GM18519 (cell line): ENCODE measurements around the gene RABGGTA.
"Not testable (repeated sequence)": the region's sequence is repeated elsewhere in the genome, so short reads cannot be mapped to it uniquely, and the experiment has no call there.

Experiments
- ATAC-seq: cut with Tn5 transposase; IDR thresholded peaks from one replicate; pipeline ENCODE4 v1.9.1; 2021; ENCODE audit warnings: mild to moderate bottlenecking, moderate library complexity; ENCODE audit not compliant: unreplicated experiment, low FRiP score

RABGGTA gene

GRCh38 chr14:24224618-24225071 is 46.8 kb downstream of the RABGGTA start:
- no peak for ATAC-seq

- ATAC-seq = not testable (repeated sequence)
Measured at GRCh38 chr14:24222987-24223386, 48.4 kb downstream of the RABGGTA start.

GRCh38 chr14:24219521-24219920 is 51.9 kb downstream of the RABGGTA start:
- no peak for ATAC-seq

GRCh38 chr14:24219080-24219479 is 52.3 kb downstream of the RABGGTA start:
- ATAC-seq = no peak

GRCh38 chr14:24216876-24217275 is 54.5 kb downstream of the RABGGTA start:
- ATAC-seq = not testable (repeated sequence)

- ATAC-seq = no peak
Measured at GRCh38 chr14:24216345-24216699, 55.1 kb downstream of the RABGGTA start.
